Heart right ventricle (tissue), 16 donors: Measurements from ENCODE around the gene AGPAT4. TPM values are rescaled to one million over a fixed set of nuclear protein-coding genes. Genes with fewer than 3 reads are reported as not detected.

Experiments used
- ATAC-seq, 8 donors: fragments of 200-7000 bp; cut with Tn5 transposase; one replicate each; pipeline ENCODE4 v1.9.1; 2020; ENCODE audit warnings: mild to moderate bottlenecking in 8 of 8, moderate library complexity in 8 of 8, moderate number of reproducible peaks in 1 of 8
- DNase-seq, 2 donors: peaks; one replicate each; pipeline ENCODE4 v3.0.0-alpha.2; 2020
- H3K27ac ChIP-seq, 10 donors: fragments of 200-600 bp; sonication (generic) in 2 of 10; one replicate each; pipeline versions ENCODE4 v1.5.0 to v1.8.0; 2020 to 2022; ENCODE audit warnings: mild to moderate bottlenecking in 3 of 10
- H3K27me3 ChIP-seq, 7 donors: fragments of 200-600 bp; one replicate each; pipeline ENCODE4 v1.8.0; 2021 to 2022; ENCODE audit warnings: mild to moderate bottlenecking in 2 of 7
- H3K36me3 ChIP-seq, 9 donors: fragments of 200-600 bp; sonication (generic) in 1 of 9; one replicate each; pipeline versions ENCODE4 v1.5.0 to v1.8.0; 2020 to 2022; ENCODE audit warnings: mild to moderate bottlenecking in 2 of 9
- H3K4me1 ChIP-seq, 9 donors: fragments of 200-600 bp; sonication (generic) in 1 of 9; one replicate each; pipeline versions ENCODE4 v1.5.0 to v1.8.0; 2020 to 2022; ENCODE audit warnings: mild to moderate bottlenecking in 4 of 9
- H3K4me3 ChIP-seq, 10 donors: fragments of 200-600 bp; sonication (generic) in 2 of 10; one replicate each; pipeline versions ENCODE4 v1.5.0 to v1.8.0; 2020 to 2022; ENCODE audit warnings: mild to moderate bottlenecking in 7 of 10, moderate library complexity in 2 of 10
- H3K9me3 ChIP-seq, 11 donors: fragments of 200-600 bp in 10 of 11; sonication (generic) in 2 of 11; one replicate each; pipeline versions ENCODE4 v1.5.0 to v1.8.0; 2013 to 2022; ENCODE audit warnings: mild to moderate bottlenecking in 2 of 11, control low read depth in 1 of 11, moderate library complexity in 1 of 11
- CTCF ChIP-seq, 9 donors: fragments of 200-600 bp; sonication (generic) in 2 of 9; IDR thresholded peaks; one replicate each; pipeline versions ENCODE4 v1.5.0 to v1.8.0; 2021 to 2022; ENCODE audit warnings: antibody characterized with exemption in 9 of 9, mild to moderate bottlenecking in 5 of 9, moderate library complexity in 1 of 9
- WGBS, 2 donors: extraction: QIAGEN DNeasy Blood & Tissue Kit; methylation state at CpG; one replicate each; pipeline ENCODE4 v1.1.7; 2013; ENCODE audit warnings: inconsistent platforms in 1 of 2; 5-methylcytosine and 5-hydroxymethylcytosine counted together
- intact Hi-C, 10 donors: fragments of 100-400 bp; cut with DNase I; formaldehyde crosslinking; loops; one replicate each; pipeline versions ENCODE4 v1.11.1 to v1.14.2; 2022
- polyA plus RNA-seq, 2 donors: library from polyadenylated mRNA; stranded (reverse); fragments of 200-250 nt; gene quantifications; one replicate each; pipeline ENCODE4 v1.2.3, GENCODE V29; 2013
- total RNA-seq, 10 donors: library from RNA; stranded (reverse); fragmentation: NEBNext Ultra II Directional in 3 of 10; extraction: Animal tissue kit (Norgen Biotek cat#: 25700) in 3 of 10; gene quantifications; one replicate each; pipeline versions ENCODE4 v1.2.1 to v1.2.4, GENCODE V29; 2021 to 2023
- donor health status: Arrhythmogenic right ventricular cardiomyopathy.
- donor health status: ischemic (EF 13 %, LVEDD 7.1; RV severe dilation, severe dysfunction).
- donor health status: healthy with polysubstance abuse.
- donor health status: DM: no; HTN: yes; CAD: no.
- donor health status: DM: no; HTN: no; CAD: no.
- donor health status: ischemic (EF 25% LVEDD 6.9; RV normal size, moderate dysfunction).
- donor health status: ischemic (EF 25% LVEDD 5.7; RV mildly dilated, moderate dysfunction).
- donor health status: healthy.
- donor health status: DM: yes; HTN: yes; CAD: no.
- donor health status: Ischemic cardiomyopathy.
- donor health status: ischemic (EF 35%, LVEDD 5.7; RV mildly dilated, moderate dysfunction).
- donor health status: nonischemic (EF 11% LVEDD 7.7; RV severe dilation, severe dysfunction).
- donor health status: DM: yes; HTN: yes; CAD: no.
- donor health status: PGD.
- donor health status: ischemic (EF 29% LVEDD 5.4; RV normal size, mild dysfunction).
- donor health status: nonischemic (EF 23%, LVEDD 6.1; RV moderate dilation, normal function).

The AGPAT4 gene
- total and polyA plus RNA-seq, 12 donors: 1.2 to 3.8 (median 1.6) TPM

- H3K4me3 ChIP-seq: no peak overlapping the region
- no peaks in the 10 kb centered on the region for H3K36me3 ChIP-seq
- ATAC-seq: no peak
- H3K9me3 ChIP-seq: peaks cover 0 to 19% (median 0%) of the 10 kb centered on the region in 11 donors
- no peak overlapping the region for H3K27ac ChIP-seq
- no peak for DNase-seq
- WGBS, 2 donors: 97% methylated on average over 5 of the region's 5 CpGs
- intact Hi-C loops: no loop called here
- no peak for TF ChIP-seq CTCF (IDR thresholded peaks at IDR 0.05)
- H3K27me3 ChIP-seq: no peaks in the 10 kb centered on the region
- peaks cover 0 to 3% (median 0%) of the 10 kb centered on the region in 9 donors for H3K4me1 ChIP-seq
Observed at GRCh38 chr6:161192636-161193411, 81.0 kb downstream of the AGPAT4 start.

- Histone ChIP-seq H3K27me3 (no peaks in the 10 kb centered on the region), H3K4me3 (no peak overlapping the region), H3K4me1 (no peaks in the 10 kb centered on the region), H3K27ac (no peak overlapping the region), H3K36me3 (no peaks in the 10 kb centered on the region), H3K9me3 (peaks cover 0 to 19% (median 0%) of the 10 kb centered on the region in 11 donors)
- ATAC-seq (no peak), DNase-seq (no peak)
- no peak for TF ChIP-seq CTCF (IDR thresholded peaks at IDR 0.05)
- intact Hi-C loops: no loop called here
Observed at GRCh38 chr6:161191671-161192070, 82.2 kb downstream of the AGPAT4 start.

GRCh38 chr6:161191007-161191406, 82.9 kb downstream of the AGPAT4 start:
- TF ChIP-seq CTCF (IDR thresholded peaks at IDR 0.05): no peak
- Histone ChIP-seq H3K4me1 (peaks cover 0 to 2% (median 0%) of the 10 kb centered on the region in 9 donors), H3K9me3 (peaks cover 0 to 19% (median 0%) of the 10 kb centered on the region in 11 donors), H3K4me3 (no peak overlapping the region), H3K27me3 (no peaks in the 10 kb centered on the region), H3K36me3 (no peaks in the 10 kb centered on the region), H3K27ac (no peak overlapping the region)
- WGBS, 2 donors: 71 to 82% methylated on average over 2 of the region's 2 CpGs
- ATAC-seq (no peak), DNase-seq (no peak)
- intact Hi-C loops: no loop called here

GRCh38 chr6:161189891-161190290, 84.0 kb downstream of the AGPAT4 start:
- H3K27me3 ChIP-seq: no peaks in the 10 kb centered on the region
- TF ChIP-seq CTCF (IDR thresholded peaks at IDR 0.05): no peak
- intact Hi-C loops: loop anchor here in 1 of 10 donors (2.0 kb wide), 1 partner anchor 25 kb away; no protein-coding TSS in a partner anchor
- H3K9me3 ChIP-seq: peaks cover 0 to 19% (median 0%) of the 10 kb centered on the region in 11 donors
- H3K4me3 ChIP-seq: no peak overlapping the region
- peaks cover 0 to 4% (median 0%) of the 10 kb centered on the region in 9 donors for H3K4me1 ChIP-seq
- H3K36me3 ChIP-seq: no peaks in the 10 kb centered on the region
- WGBS, 2 donors: 78 to 79% methylated on average over 4 of the region's 4 CpGs
- H3K27ac ChIP-seq: no peak overlapping the region
- ATAC-seq (no peak), DNase-seq (no peak)
